Measurements from ENCODE around the gene SELPLG.

DNA sequence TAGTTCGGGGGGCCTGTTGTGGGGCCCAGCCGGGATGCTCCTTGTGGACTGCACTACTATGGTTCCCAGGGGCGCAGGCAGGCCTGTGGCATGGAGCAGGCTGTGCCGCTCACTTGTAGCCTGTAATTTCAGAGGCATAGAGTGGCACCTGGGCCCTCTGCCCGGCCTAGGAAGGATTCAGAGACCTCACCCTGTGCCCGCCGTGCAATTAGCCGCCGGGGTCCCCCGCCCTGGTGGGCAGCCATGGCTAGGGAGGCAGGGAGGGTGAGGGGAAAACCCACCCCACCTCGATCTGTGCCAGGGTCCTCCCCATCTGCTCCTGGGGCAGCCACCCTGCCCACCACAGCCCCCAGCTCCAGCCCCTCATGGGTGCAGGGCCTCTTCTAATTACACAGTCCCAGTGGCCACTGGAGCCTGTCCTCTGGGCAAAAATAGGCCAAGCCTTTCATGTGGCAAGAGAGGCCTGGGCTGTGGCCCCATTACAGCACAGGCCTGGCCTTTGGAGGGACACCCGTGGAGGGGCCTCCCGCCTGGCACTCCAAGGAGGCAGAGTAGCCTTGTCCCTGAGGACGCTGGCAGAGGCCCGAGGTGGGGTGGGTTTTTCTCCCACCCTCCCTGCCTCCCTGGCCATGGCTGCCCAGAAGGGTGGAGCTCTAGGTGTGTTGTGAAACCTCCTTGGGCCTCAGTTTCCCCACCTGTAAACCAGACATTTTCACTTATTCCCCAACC is 30.6 kb downstream of the SELPLG start:
- TF ChIP-seq POLR2A (IDR thresholded peaks at IDR 0.05) = no peak
- TF ChIP-seq CTCF (IDR thresholded peaks at IDR 0.05 in 8 of 11, conservative IDR thresholded peaks at IDR 0.05 in 3 of 11) = no peak
- TF ChIP-seq POLR2AphosphoS5 (IDR thresholded peaks at IDR 0.05) = no peak

Data from spleen (tissue), 7 donors.